H1 (cell line): Measurements from ENCODE around the gene CES4A. TPM values are rescaled to one million over a fixed set of nuclear protein-coding genes. Genes with fewer than 3 reads are reported as not detected.

ENCODE experiments used
- CTCF ChIA-PET: fragments of 300-600 bp; sonication (Branson Sonifier 250); formaldehyde crosslinking; loops from one replicate; lab custom pipeline; 2021; ENCODE audit not compliant: partially characterized antibody; lab: Charles Lee
- POLR2A ChIA-PET: fragments of 300-600 bp; sonication (Branson Sonifier 250); formaldehyde crosslinking; loops from one replicate; lab custom pipeline; 2021; ENCODE audit warnings: inconsistent platforms; ENCODE audit not compliant: partially characterized antibody; lab: Charles Lee
- DNase-seq, 2 experiments: peaks; one replicate each; pipeline versions ENCODE4 v3.0.0 to v3.0.0-alpha.2; 2010 to 2022; ENCODE audit warnings: low spot score in 2 of 2, low read depth in 1 of 2, mixed read lengths in 1 of 2
- FAIRE-seq: peaks from 2 replicates; lab custom pipeline; 2011; peaks lifted over from hg19 to GRCh38; lab: Jason Lieb, UNC
- H2AFZ ChIP-seq: 2 replicates; pipeline ENCODE4 v1.8.1; 2012; ENCODE audit warnings: low read length, inconsistent platforms
- H2AK5ac ChIP-seq: 2 replicates; pipeline ENCODE4 v1.6.1; 2013; ENCODE audit warnings: low read depth, low read length
- H2BK120ac ChIP-seq: replicated peaks from 2 replicates; pipeline ENCODE3; 2013; ENCODE audit warnings: low read depth, low read length, inconsistent platforms
- H2BK12ac ChIP-seq: 2 replicates; pipeline ENCODE4 v1.6.1; 2013; ENCODE audit warnings: low read depth, low read length
- H2BK15ac ChIP-seq: 2 replicates; pipeline ENCODE4 v1.6.1; 2013; ENCODE audit warnings: low read length
- H2BK20ac ChIP-seq: 2 replicates; pipeline ENCODE4 v1.6.1; 2013; ENCODE audit warnings: low read length
- H2BK5ac ChIP-seq: 2 replicates; pipeline ENCODE4 v1.6.1; 2013; ENCODE audit warnings: low read depth, low read length
- H3K14ac ChIP-seq: 2 replicates; pipeline ENCODE4 v1.6.1; 2013; ENCODE audit warnings: inconsistent platforms; ENCODE audit not compliant: insufficient read length
- H3K18ac ChIP-seq: 2 replicates; pipeline ENCODE4 v1.6.1; 2013; ENCODE audit warnings: low read length; ENCODE audit errors: extremely low read depth
- H3K23ac ChIP-seq: 2 replicates; pipeline ENCODE4 v1.6.1; 2013; ENCODE audit warnings: inconsistent platforms; ENCODE audit not compliant: insufficient read length
- H3K23me2 ChIP-seq: 2 replicates; pipeline ENCODE4 v1.6.1; 2013; ENCODE audit warnings: low read depth, low read length
- H3K27ac ChIP-seq: 2 replicates; pipeline ENCODE4 v1.6.1; 2011; ENCODE audit warnings: low read depth, low read length, inconsistent platforms
- H3K27me3 ChIP-seq, 4 experiments: replicated peaks in 1 of 4; 1 replicate in 1 of 4; 2 replicates in 3 of 4; pipeline versions ENCODE4 v1.6.1 to v1.8.1; 2011 to 2013; ENCODE audit warnings: low read length in 3 of 4, mild to moderate bottlenecking in 3 of 4, inconsistent platforms in 2 of 4, mixed read lengths in 2 of 4, moderate library complexity in 1 of 4; ENCODE audit not compliant: control insufficient read depth in 3 of 4, insufficient read depth in 3 of 4; ENCODE audit errors: extremely low read depth in 1 of 4
- H3K36me3 ChIP-seq, 4 experiments: 2 replicates each; pipeline versions ENCODE4 v1.6.1 to v1.8.1; 2011 to 2013; ENCODE audit warnings: mild to moderate bottlenecking in 4 of 4, low read length in 3 of 4, moderate library complexity in 2 of 4, control low read depth in 1 of 4, inconsistent platforms in 1 of 4; ENCODE audit not compliant: insufficient read depth in 4 of 4, control insufficient read depth in 2 of 4
- H3K4ac ChIP-seq: replicated peaks from 2 replicates; pipeline ENCODE3; 2013; ENCODE audit warnings: low read length, low read depth, mixed read lengths, inconsistent platforms; ENCODE audit not compliant: insufficient read length
- H3K4me1 ChIP-seq, 4 experiments: replicated peaks in 1 of 4; 1 replicate in 1 of 4; 2 replicates in 3 of 4; pipeline versions ENCODE4 v1.6.1 to v1.8.1; 2011 to 2013; ENCODE audit warnings: low read length in 3 of 4, inconsistent platforms in 2 of 4, mixed read lengths in 1 of 4; ENCODE audit not compliant: insufficient read depth in 4 of 4, control insufficient read depth in 3 of 4
- H3K4me2 ChIP-seq, 2 experiments: 2 replicates each; pipeline versions ENCODE4 v1.6.1 to v1.8.1; 2011 to 2013; ENCODE audit warnings: low read depth in 2 of 2, low read length in 2 of 2, control low read depth in 1 of 2, inconsistent platforms in 1 of 2, mild to moderate bottlenecking in 1 of 2; ENCODE audit not compliant: insufficient read depth in 1 of 2
- H3K4me3 ChIP-seq, 4 experiments: fragments of 200-600, 300-600 bp in 1 of 4; sonication (generic), shearing (Covaris generic), sonication (Bioruptor Twin) in 1 of 4; 2 replicates each; pipeline versions ENCODE4 v1.5.1 to v1.8.1; 2011 to 2016; ENCODE audit warnings: low read length in 4 of 4, low read depth in 3 of 4, control low read depth in 2 of 4, inconsistent platforms in 2 of 4, mild to moderate bottlenecking in 2 of 4, mixed read lengths in 1 of 4, moderate library complexity in 1 of 4; ENCODE audit not compliant: insufficient read depth in 2 of 4; ENCODE audit errors: extremely low read depth in 1 of 4
- H3K56ac ChIP-seq: replicated peaks from 2 replicates; pipeline ENCODE3; 2013; ENCODE audit warnings: low read depth, mild to moderate bottlenecking, mixed read lengths, low read length, inconsistent platforms; ENCODE audit not compliant: insufficient read length
- H3K79me1 ChIP-seq: 2 replicates; pipeline ENCODE4 v1.6.1; 2013; ENCODE audit warnings: low read depth, low read length, control low read depth
- H3K79me2 ChIP-seq, 2 experiments: 2 replicates each; pipeline versions ENCODE4 v1.6.1 to v1.8.1; 2012 to 2013; ENCODE audit warnings: low read length in 2 of 2, mild to moderate bottlenecking in 2 of 2, inconsistent platforms in 1 of 2; ENCODE audit not compliant: insufficient read depth in 2 of 2, control insufficient read depth in 1 of 2
- H3K9ac ChIP-seq, 4 experiments: replicated peaks in 1 of 4; 1 replicate in 1 of 4; 2 replicates in 3 of 4; pipeline versions ENCODE4 v1.6.1 to v1.8.1; 2011 to 2013; ENCODE audit warnings: low read depth in 3 of 4, low read length in 3 of 4, control low read depth in 2 of 4, mild to moderate bottlenecking in 2 of 4, moderate library complexity in 2 of 4, inconsistent platforms in 1 of 4; ENCODE audit errors: extremely low read depth in 1 of 4
- H3K9me3 ChIP-seq, 2 experiments: 2 replicates each; pipeline versions ENCODE4 v1.6.1 to v1.8.1; 2012 to 2013; ENCODE audit warnings: mild to moderate bottlenecking in 2 of 2, moderate library complexity in 2 of 2, control low read depth in 1 of 2, inconsistent platforms in 1 of 2, low read depth in 1 of 2, low read length in 1 of 2, mixed read lengths in 1 of 2; ENCODE audit not compliant: insufficient read depth in 2 of 2
- H4K20me1 ChIP-seq, 2 experiments: replicated peaks in 1 of 2; 2 replicates each; pipeline versions ENCODE3 to v1.8.1; 2011 to 2013; ENCODE audit warnings: inconsistent platforms in 2 of 2, low read length in 2 of 2, mild to moderate bottlenecking in 1 of 2; ENCODE audit not compliant: insufficient read depth in 2 of 2, control insufficient read depth in 1 of 2
- H4K5ac ChIP-seq: 2 replicates; pipeline ENCODE4 v1.6.1; 2013; ENCODE audit warnings: low read length, low read depth, mixed read lengths, inconsistent platforms; ENCODE audit not compliant: insufficient read length
- H4K8ac ChIP-seq: 2 replicates; pipeline ENCODE4 v1.8.0; 2013; ENCODE audit warnings: mild to moderate bottlenecking, moderate library complexity, low read length, inconsistent platforms; ENCODE audit not compliant: insufficient read depth; ENCODE audit errors: extremely low read depth
- H4K91ac ChIP-seq: replicated peaks from 2 replicates; pipeline ENCODE3; 2013; ENCODE audit warnings: low read length, mixed read lengths, inconsistent platforms; ENCODE audit not compliant: insufficient read length
- ATF3 ChIP-seq: IDR thresholded peaks from 2 replicates; pipeline ENCODE4 v1.6.1; 2011; ENCODE audit warnings: low read depth, mild to moderate bottlenecking, low read length; ENCODE audit not compliant: insufficient read depth
- CEBPB ChIP-seq: IDR thresholded peaks from 2 replicates; pipeline ENCODE4 v1.6.1; 2012; ENCODE audit warnings: low read depth, low read length
- GABPA ChIP-seq: IDR thresholded peaks from 2 replicates; pipeline ENCODE4 v1.6.1; 2011; ENCODE audit warnings: mild to moderate bottlenecking, low read length, moderate library complexity, borderline replicate concordance; ENCODE audit not compliant: insufficient read depth
- JUN ChIP-seq: IDR thresholded peaks from 2 replicates; pipeline ENCODE4 v1.6.1; 2011; ENCODE audit warnings: low read depth, mild to moderate bottlenecking, improper control_type of control experiment, low read length
- KDM1A ChIP-seq: fragments of 200-600, 300-600 bp; sonication (generic); IDR thresholded peaks from 2 replicates; pipeline ENCODE4 v1.7.1; 2016; ENCODE audit warnings: mild to moderate bottlenecking, low read length, borderline replicate concordance
- KDM4A ChIP-seq: IDR thresholded peaks from one replicate; pipeline ENCODE4 v1.7.1; 2012; ENCODE audit warnings: low read depth, mild to moderate bottlenecking, moderate library complexity, low read length, inconsistent platforms; ENCODE audit not compliant: severe bottlenecking
- RAD21 ChIP-seq, 2 experiments: IDR thresholded peaks in 1 of 2; conservative IDR thresholded peaks in 1 of 2; 2 replicates each; pipeline ENCODE4 v1.6.1; 2011; ENCODE audit warnings: low read depth in 2 of 2, low read length in 2 of 2, improper control_type of control experiment in 1 of 2, inconsistent platforms in 1 of 2, mild to moderate bottlenecking in 1 of 2, moderate library complexity in 1 of 2
- RFX5 ChIP-seq: IDR thresholded peaks from 2 replicates; pipeline ENCODE4 v1.6.1; 2011; ENCODE audit warnings: low read depth, low read length, improper control_type of control experiment, borderline replicate concordance
- RNF2 ChIP-seq: fragments of 200-900, 300-1000 bp; sonication (generic); IDR thresholded peaks from 2 replicates; pipeline ENCODE4 v1.7.1; 2016; ENCODE audit warnings: borderline replicate concordance, low read depth, mild to moderate bottlenecking, antibody characterized with exemption, low read length; ENCODE audit not compliant: poor library complexity, severe bottlenecking; ENCODE audit errors: missing control alignments
- SP4 ChIP-seq: IDR thresholded peaks from 2 replicates; pipeline ENCODE4 v1.6.1; 2012; ENCODE audit warnings: low read length, inconsistent platforms
- YY1 ChIP-seq: IDR thresholded peaks from 2 replicates; pipeline ENCODE4 v1.6.1; 2011; ENCODE audit warnings: low read depth, mild to moderate bottlenecking, low read length
- WGBS, 2 experiments: shearing (Covaris generic) in 1 of 2; methylation state at CpG; one replicate each; pipeline versions ENCODE4 v1.1.6 to v1.1.7; 2013 to 2015; ENCODE audit warnings: low lambda C conversion rate in 2 of 2, mixed read lengths in 2 of 2, inconsistent platforms in 1 of 2, low coverage in 1 of 2, missing lambda C conversion rate in 1 of 2; ENCODE audit not compliant: insufficient replicate concordance in 2 of 2, insufficient coverage in 1 of 2, insufficient read length in 1 of 2; ENCODE audit errors: extremely low coverage in 1 of 2, missing lambda C conversion rate in 1 of 2; 5-methylcytosine and 5-hydroxymethylcytosine counted together
- polyA plus RNA-seq, 7 experiments: library from polyadenylated mRNA; depleted of rRNA in 3 of 7; stranded (reverse) in 5 of 7; unstranded in 2 of 7; fragments of >200 nt in 5 of 7; fragments of 200-250 nt in 2 of 7; gene quantifications; 1 replicate in 5 of 7; 2 replicates in 1 of 7; 4 replicates in 1 of 7; pipeline versions ENCODE4 v1.2.1 to v1.2.3, GENCODE V29; 2011 to 2013; ENCODE audit warnings: missing spikeins in 2 of 7, mixed read lengths in 2 of 7
- total RNA-seq: library from RNA; stranded (reverse); fragmentation: NEBNext Ultra II Directional; extraction: Animal tissue kit (Norgen Biotek cat#: 25700); gene quantifications from 2 replicates; pipeline ENCODE4 v1.2.1, GENCODE V29; 2021

Gene CES4A
- total and polyA plus RNA-seq, 2 of the 8 experiments (the other 6 are each of a cell fraction or from before 2014, with no cell fraction given) = 0.93 to 1.5 TPM

DNA sequence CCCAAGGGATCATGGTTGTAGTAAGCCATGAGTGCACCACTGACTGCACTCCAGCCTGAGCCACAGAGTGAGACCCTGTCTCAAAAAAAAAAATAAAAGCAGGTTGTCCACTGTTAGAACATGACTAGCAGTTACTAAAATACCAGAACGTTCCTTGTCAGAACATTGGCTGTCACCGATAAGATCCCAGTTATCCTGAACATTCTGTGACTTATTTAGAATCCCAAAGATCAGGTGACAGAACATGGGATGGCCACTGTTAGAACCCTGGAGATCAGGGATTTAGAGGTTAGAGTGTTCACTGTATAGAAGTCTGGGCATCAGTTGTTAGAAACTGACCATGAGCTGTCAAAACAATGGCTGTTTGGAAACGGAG, 8.6 kb downstream of the CES4A start:
- H4K20me1 ChIP-seq = no peaks in the 10 kb centered on the region
- no peak overlapping the region for H3K23ac ChIP-seq
- H2BK20ac ChIP-seq = no peak overlapping the region
- H2BK120ac ChIP-seq = no peak overlapping the region
- H3K9ac ChIP-seq = no peak overlapping the region
- no peak for TF ChIP-seq JUN
- no peak for TF ChIP-seq SP4
- TF ChIP-seq ATF3 = no peak
- TF ChIP-seq RAD21 (IDR thresholded peaks at IDR 0.05 in 1 of 2, conservative IDR thresholded peaks at IDR 0.05 in 1 of 2; ENCODE audit: low read depth in 2 of 2, low read length in 2 of 2) = no peak
- no peak for TF ChIP-seq CEBPB
- TF ChIP-seq GABPA = no peak
- TF ChIP-seq YY1 = no peak
- TF ChIP-seq RFX5 = no peak
- TF ChIP-seq KDM1A = no peak
- TF ChIP-seq RNF2 = no peak
- no peak for TF ChIP-seq KDM4A
- H3K9me3 ChIP-seq = no peaks in the 10 kb centered on the region
- H2AFZ ChIP-seq = no peak overlapping the region
- H3K79me2 ChIP-seq = no peaks in the 10 kb centered on the region
- ChIA-PET CTCF (interaction anchor here (0.6 to 1.5 kb wide), 2 partner anchors 26 to 166 kb away, joined by 3 read pairs; partner anchors contain the start of gene NAE1), POLR2A (no interaction called here)
- H3K27me3 ChIP-seq = peaks cover 9 to 39% (median 33%) of the 10 kb centered on the region in 4 experiments
- peaks cover 0 to 14% (median 9%) of the 10 kb centered on the region in 4 experiments; a peak in 5 of 7 replicates for H3K4me1 ChIP-seq
- H2BK15ac ChIP-seq = no peak overlapping the region
- H2BK5ac ChIP-seq = no peak overlapping the region
- WGBS, 2 experiments = 65% methylated on average over 3 of the region's 3 CpGs; no CpG with 5 or more reads in 1 of the 2 experiments
- no peak overlapping the region for H3K18ac ChIP-seq
- no peak overlapping the region for H3K4me3 ChIP-seq
- H3K14ac ChIP-seq = no peak overlapping the region
- H3K56ac ChIP-seq = no peak overlapping the region
- no peak overlapping the region for H4K5ac ChIP-seq
- H2BK12ac ChIP-seq = no peak overlapping the region
- H4K91ac ChIP-seq = no peak overlapping the region
- DNase-seq = no peak
- no peak overlapping the region for H3K4ac ChIP-seq
- H4K8ac ChIP-seq = no peak overlapping the region
- H2AK5ac ChIP-seq = no peak overlapping the region
- H3K27ac ChIP-seq = no peak overlapping the region
- peaks cover 8% of the 10 kb centered on the region; the same call in 1 of the 2 replicates for H3K23me2 ChIP-seq
- H3K79me1 ChIP-seq = no peaks in the 10 kb centered on the region
- no peaks in the 10 kb centered on the region for H3K36me3 ChIP-seq
- FAIRE-seq = no peak
- no peak overlapping the region for H3K4me2 ChIP-seq
